Measurements from ENCODE around the gene C1QTNF12.

Gene C1QTNF12

GRCh38 chr1:1246577-1247340, at the start of gene C1QTNF12:
TSS of gene C1QTNF12 (minus strand) at chr1:1246722. CDS start at chr1:1246690, 32 bp downstream.
- in situ Hi-C loops (cut with HindIII; ENCODE audit: low sequenced_read_pairs): no loop called here

- in situ Hi-C loops (cut with HindIII; ENCODE audit: low sequenced_read_pairs): no loop called here
These were observed 48.8 kb upstream of the C1QTNF12 start for GRCh38 chr1:1295154-1295923.

- in situ Hi-C loops (cut with HindIII; ENCODE audit: low sequenced_read_pairs): no loop called here
These were observed 47.8 kb upstream of the C1QTNF12 start for GRCh38 chr1:1294250-1294890.

- in situ Hi-C loops (cut with HindIII; ENCODE audit: low sequenced_read_pairs): no loop called here
These were observed 47.0 kb upstream of the C1QTNF12 start for GRCh38 chr1:1293263-1294249.

GRCh38 chr1:1292851-1293250, 46.3 kb upstream of the C1QTNF12 start:
- in situ Hi-C loops (cut with HindIII; ENCODE audit: low sequenced_read_pairs): no loop called here

- in situ Hi-C loops (cut with HindIII; ENCODE audit: low sequenced_read_pairs): no loop called here
These were observed 45.9 kb upstream of the C1QTNF12 start for GRCh38 chr1:1292442-1292779.

- in situ Hi-C loops (cut with HindIII; ENCODE audit: low sequenced_read_pairs): no loop called here
These were observed 45.3 kb upstream of the C1QTNF12 start for GRCh38 chr1:1291548-1292441.

GRCh38 chr1:1291023-1291528, 44.6 kb upstream of the C1QTNF12 start:
- in situ Hi-C loops (cut with HindIII; ENCODE audit: low sequenced_read_pairs): no loop called here

- in situ Hi-C loops (cut with HindIII; ENCODE audit: low sequenced_read_pairs): no loop called here
These were observed 43.8 kb upstream of the C1QTNF12 start for GRCh38 chr1:1290238-1290731.

- in situ Hi-C loops (cut with HindIII; ENCODE audit: low sequenced_read_pairs): no loop called here
These were observed 41.0 kb upstream of the C1QTNF12 start for GRCh38 chr1:1287288-1288110.

- in situ Hi-C loops (cut with HindIII; ENCODE audit: low sequenced_read_pairs): no loop called here
These were observed 40.1 kb upstream of the C1QTNF12 start for GRCh38 chr1:1286313-1287261.

- in situ Hi-C loops (cut with HindIII; ENCODE audit: low sequenced_read_pairs): no loop called here
These were observed 39.2 kb upstream of the C1QTNF12 start for GRCh38 chr1:1285611-1286311.

GRCh38 chr1:1285102-1285571, 38.6 kb upstream of the C1QTNF12 start:
- in situ Hi-C loops (cut with HindIII; ENCODE audit: low sequenced_read_pairs): no loop called here

- in situ Hi-C loops (cut with HindIII; ENCODE audit: low sequenced_read_pairs): no loop called here
These were observed 37.9 kb upstream of the C1QTNF12 start for GRCh38 chr1:1284221-1285101.

- in situ Hi-C loops (cut with HindIII; ENCODE audit: low sequenced_read_pairs): no loop called here
These were observed 37.3 kb upstream of the C1QTNF12 start for GRCh38 chr1:1283821-1284220.

GRCh38 chr1:1282998-1283397, 36.5 kb upstream of the C1QTNF12 start:
- in situ Hi-C loops (cut with HindIII; ENCODE audit: low sequenced_read_pairs): no loop called here

Measured in endothelial cell of hepatic sinusoid (primary cell).